Sigmoid colon (tissue), 4 donors: ENCODE results near the gene PTPRE.

ENCODE experiments used
- EP300 ChIP-seq, 4 donors: sonication (generic); formaldehyde crosslinking; IDR thresholded peaks; one replicate each; pipeline ENCODE4 v1.6.1; 2017; ENCODE audit warnings: antibody characterized with exemption in 4 of 4
- POLR2A ChIP-seq, 2 donors: fragments of 450-650 bp; IDR thresholded peaks; one replicate each; pipeline ENCODE4 v1.6.1; 2016; ENCODE audit warnings: antibody characterized with exemption in 2 of 2, mild to moderate bottlenecking in 2 of 2, moderate library complexity in 2 of 2
- POLR2AphosphoS5 ChIP-seq, 4 donors: sonication (generic); formaldehyde crosslinking; IDR thresholded peaks; one replicate each; pipeline ENCODE4 v1.6.1; 2017; ENCODE audit warnings: antibody characterized with exemption in 4 of 4
- TF ChIP-seq, protein P1 (sequence below), 4 experiments: fragments of 450-650 bp in 3 of 4; fragments of 200-600 bp in 1 of 4; IDR thresholded peaks; one replicate each; pipeline ENCODE4 v1.5.1; 2016 to 2019; ENCODE audit warnings: antibody characterized with exemption in 4 of 4, mild to moderate bottlenecking in 3 of 4, moderate library complexity in 2 of 4

DNA sequence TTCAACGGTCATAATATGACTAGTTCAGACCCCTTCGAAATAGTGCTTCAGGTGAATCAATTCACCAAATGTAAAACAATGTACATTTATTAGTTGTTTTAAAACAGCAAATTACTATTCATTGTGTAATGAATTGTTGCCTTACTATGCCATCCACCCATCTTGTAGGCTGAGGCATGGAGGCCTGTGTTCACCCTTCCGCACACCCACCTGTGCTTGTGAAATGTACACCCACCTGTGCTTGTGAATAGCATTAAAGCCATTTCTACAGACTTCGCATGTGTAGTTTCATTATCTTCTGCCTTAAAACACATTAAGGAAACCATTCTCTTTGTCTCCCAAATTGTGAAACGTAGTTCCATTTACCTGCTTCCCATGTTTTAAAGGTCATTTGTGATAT lies 31.0 kb upstream of the PTPRE start:
- TF ChIP-seq, protein P1, sequence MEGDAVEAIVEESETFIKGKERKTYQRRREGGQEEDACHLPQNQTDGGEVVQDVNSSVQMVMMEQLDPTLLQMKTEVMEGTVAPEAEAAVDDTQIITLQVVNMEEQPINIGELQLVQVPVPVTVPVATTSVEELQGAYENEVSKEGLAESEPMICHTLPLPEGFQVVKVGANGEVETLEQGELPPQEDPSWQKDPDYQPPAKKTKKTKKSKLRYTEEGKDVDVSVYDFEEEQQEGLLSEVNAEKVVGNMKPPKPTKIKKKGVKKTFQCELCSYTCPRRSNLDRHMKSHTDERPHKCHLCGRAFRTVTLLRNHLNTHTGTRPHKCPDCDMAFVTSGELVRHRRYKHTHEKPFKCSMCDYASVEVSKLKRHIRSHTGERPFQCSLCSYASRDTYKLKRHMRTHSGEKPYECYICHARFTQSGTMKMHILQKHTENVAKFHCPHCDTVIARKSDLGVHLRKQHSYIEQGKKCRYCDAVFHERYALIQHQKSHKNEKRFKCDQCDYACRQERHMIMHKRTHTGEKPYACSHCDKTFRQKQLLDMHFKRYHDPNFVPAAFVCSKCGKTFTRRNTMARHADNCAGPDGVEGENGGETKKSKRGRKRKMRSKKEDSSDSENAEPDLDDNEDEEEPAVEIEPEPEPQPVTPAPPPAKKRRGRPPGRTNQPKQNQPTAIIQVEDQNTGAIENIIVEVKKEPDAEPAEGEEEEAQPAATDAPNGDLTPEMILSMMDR (IDR thresholded peaks at IDR 0.05): no peak
- TF ChIP-seq EP300 (IDR thresholded peaks at IDR 0.05): no peak
- TF ChIP-seq POLR2A (IDR thresholded peaks at IDR 0.05): no peak
- no peak for TF ChIP-seq POLR2AphosphoS5 (IDR thresholded peaks at IDR 0.05)
